Natural killer cell (primary cell): ENCODE results near the gene LIG4. TPM values are rescaled to one million over a fixed set of nuclear protein-coding genes. Genes with fewer than 3 reads are reported as not detected.

Source experiments
- ATAC-seq, 3 donors: fragments of 150-1000 bp in 2 of 3; fragments of 200-7000 bp in 1 of 3; cut with Tn5 transposase; 1 replicate in 1 of 3; 2 replicates in 2 of 3; pipeline ENCODE4 v1.10.0; 2021; ENCODE audit warnings: mild to moderate bottlenecking in 2 of 3, moderate library complexity in 2 of 3
- DNase-seq, 2 donors: peaks; one replicate each; pipeline versions ENCODE4 v3.0.0 to v3.0.0-alpha.2; 2013 to 2021; ENCODE audit warnings: mixed read lengths in 1 of 2
- H3K27ac ChIP-seq: one replicate; pipeline ENCODE4 v1.5.1; 2013; ENCODE audit warnings: mild to moderate bottlenecking, low read length
- H3K27me3 ChIP-seq: one replicate; pipeline ENCODE4 v1.6.1; 2013; ENCODE audit warnings: low read length; ENCODE audit not compliant: control insufficient read depth, insufficient read depth
- H3K36me3 ChIP-seq: one replicate; pipeline ENCODE4 v1.6.1; 2013; ENCODE audit warnings: low read length; ENCODE audit not compliant: control insufficient read depth, insufficient read depth
- H3K4me1 ChIP-seq: one replicate; pipeline ENCODE4 v1.6.1; 2013; ENCODE audit warnings: low read length; ENCODE audit not compliant: control insufficient read depth, insufficient read depth
- H3K4me3 ChIP-seq: one replicate; pipeline ENCODE4 v1.5.1; 2013; ENCODE audit warnings: low read length
- H3K9me3 ChIP-seq: one replicate; pipeline ENCODE4 v1.6.1; 2013; ENCODE audit warnings: low read length; ENCODE audit not compliant: control insufficient read depth, insufficient read depth
- H3K27ac Mint-ChIP-seq, 2 donors: one replicate each; pipeline ENCODE4 v1.8.0; 2022; ENCODE audit warnings: mild to moderate bottlenecking in 2 of 2, mixed read lengths in 2 of 2, moderate library complexity in 1 of 2
- H3K27me3 Mint-ChIP-seq, 2 donors: one replicate each; pipeline ENCODE4 v1.8.0; 2022; ENCODE audit warnings: low read depth in 2 of 2, mixed read lengths in 2 of 2
- H3K36me3 Mint-ChIP-seq: one replicate; pipeline ENCODE4 v1.8.0; 2022; ENCODE audit warnings: mixed read lengths
- H3K4me1 Mint-ChIP-seq, 2 donors: one replicate each; pipeline ENCODE4 v1.8.0; 2022; ENCODE audit warnings: mixed read lengths in 2 of 2
- H3K4me3 Mint-ChIP-seq: one replicate; pipeline ENCODE4 v1.8.0; 2022; ENCODE audit warnings: mild to moderate bottlenecking, moderate library complexity, mixed read lengths
- H3K9me3 Mint-ChIP-seq, 2 donors: one replicate each; pipeline ENCODE4 v1.8.0; 2022; ENCODE audit warnings: mixed read lengths in 2 of 2
- CTCF ChIP-seq: fragments of 200-600 bp; IDR thresholded peaks from one replicate; pipeline ENCODE4 v1.8.0; 2022; ENCODE audit warnings: antibody characterized with exemption
- WGBS: methylation state at CpG from one replicate; pipeline ENCODE4 v1.1.7; 2013; ENCODE audit warnings: missing lambda C conversion rate; ENCODE audit not compliant: insufficient coverage; 5-methylcytosine and 5-hydroxymethylcytosine counted together
- intact Hi-C: fragments of 100-400 bp; cut with micrococcal nuclease; formaldehyde crosslinking; loops from one replicate; pipeline ENCODE4 v1.14.2; 2022
- total RNA-seq, 4 donors: library from RNA; stranded (reverse); fragments of 120-200 nt in 1 of 4; gene quantifications; one replicate each; pipeline versions ENCODE4 v1.2.3 to v1.2.4, GENCODE V29; 2013 to 2022

LIG4 gene
- total RNA-seq, 3 donors from 2014 or later (not counting 1 experiment from before 2014, with no cell fraction given), result 7.7 to 8.5 (median 7.9) TPM

GRCh38 chr13:108195861-108196260, 19.5 kb downstream of the LIG4 start:
- peaks cover 0 to 2% of the 10 kb centered on the region in 2 donors for H3K9me3 Mint-ChIP-seq
- H3K36me3 Mint-ChIP-seq, result no peaks in the 10 kb centered on the region
- peaks cover 3% of the 10 kb centered on the region for H3K27me3 ChIP-seq
- peaks cover 10 to 33% of the 10 kb centered on the region in 2 donors for H3K27me3 Mint-ChIP-seq
- H3K27ac Mint-ChIP-seq, result no peak overlapping the region
- no peaks in the 10 kb centered on the region for H3K4me1 Mint-ChIP-seq
- no peak for TF ChIP-seq CTCF
- H3K27ac ChIP-seq, result no peak overlapping the region
- H3K4me3 ChIP-seq, result no peak overlapping the region
- DNase-seq (no peak), ATAC-seq (no peak)
- H3K9me3 ChIP-seq, result peaks cover 16% of the 10 kb centered on the region
- WGBS, result 94% methylated on average over 5 of the region's 5 CpGs
- no peaks in the 10 kb centered on the region for H3K4me1 ChIP-seq
- H3K36me3 ChIP-seq, result no peaks in the 10 kb centered on the region
- H3K4me3 Mint-ChIP-seq, result no peak overlapping the region
- intact Hi-C loops, result no loop called here

GRCh38 chr13:108195146-108195545, 20.2 kb downstream of the LIG4 start:
- H3K36me3 ChIP-seq, result no peaks in the 10 kb centered on the region
- Mint-ChIP-seq H3K36me3 (no peaks in the 10 kb centered on the region), H3K4me1 (no peaks in the 10 kb centered on the region), H3K4me3 (no peak overlapping the region), H3K27ac (no peak overlapping the region), H3K27me3 (peaks cover 15 to 40% of the 10 kb centered on the region in 2 donors), H3K9me3 (peaks cover 0 to 2% of the 10 kb centered on the region in 2 donors)
- H3K4me3 ChIP-seq, result no peak overlapping the region
- 33% methylated on average over 1 of the region's 1 CpG for WGBS
- ATAC-seq, result no peak
- intact Hi-C loops, result no loop called here
- no peak for TF ChIP-seq CTCF
- DNase-seq, result no peak
- no peaks in the 10 kb centered on the region for H3K4me1 ChIP-seq
- no peak overlapping the region for H3K27ac ChIP-seq
- peaks cover 3% of the 10 kb centered on the region for H3K27me3 ChIP-seq
- peaks cover 16% of the 10 kb centered on the region for H3K9me3 ChIP-seq

GRCh38 chr13:108194435-108194936, 20.9 kb downstream of the LIG4 start:
- no peak for ATAC-seq
- Histone ChIP-seq H3K4me1 (no peaks in the 10 kb centered on the region), H3K4me3 (no peak overlapping the region), H3K27ac (no peak overlapping the region), H3K27me3 (peaks cover 3% of the 10 kb centered on the region), H3K9me3 (peaks cover 16% of the 10 kb centered on the region), H3K36me3 (no peaks in the 10 kb centered on the region)
- H3K4me1 Mint-ChIP-seq, result no peaks in the 10 kb centered on the region
- no peak overlapping the region for H3K27ac Mint-ChIP-seq
- 68% methylated on average over 5 of the region's 5 CpGs for WGBS
- no peaks in the 10 kb centered on the region for H3K36me3 Mint-ChIP-seq
- H3K9me3 Mint-ChIP-seq, result peaks cover 0 to 2% of the 10 kb centered on the region in 2 donors
- intact Hi-C loops, result no loop called here
- no peak overlapping the region for H3K4me3 Mint-ChIP-seq
- no peak for DNase-seq
- no peak for TF ChIP-seq CTCF
- H3K27me3 Mint-ChIP-seq, result peaks cover 10 to 34% of the 10 kb centered on the region in 2 donors

- Mint-ChIP-seq H3K36me3 (no peaks in the 10 kb centered on the region), H3K9me3 (peaks cover 0 to 2% of the 10 kb centered on the region in 2 donors), H3K27me3 (peaks cover 10 to 27% of the 10 kb centered on the region in 2 donors), H3K4me1 (no peaks in the 10 kb centered on the region), H3K27ac (no peak overlapping the region), H3K4me3 (no peak overlapping the region)
- TF ChIP-seq CTCF, result no peak
- intact Hi-C loops, result no loop called here
- Histone ChIP-seq H3K36me3 (no peaks in the 10 kb centered on the region), H3K4me3 (no peak overlapping the region), H3K27me3 (peaks cover 3% of the 10 kb centered on the region), H3K4me1 (no peaks in the 10 kb centered on the region), H3K9me3 (peaks cover 16% of the 10 kb centered on the region), H3K27ac (no peak overlapping the region)
- ATAC-seq, result no peak
- DNase-seq, result no peak
Measured at GRCh38 chr13:108193806-108194205, 21.5 kb downstream of the LIG4 start.
